ENCODE data around the gene MT3.
"Not testable (repeated sequence)": the region's sequence is repeated elsewhere in the genome, so short reads cannot be mapped to it uniquely, and the experiment has no call there.

MT3 gene

DNA sequence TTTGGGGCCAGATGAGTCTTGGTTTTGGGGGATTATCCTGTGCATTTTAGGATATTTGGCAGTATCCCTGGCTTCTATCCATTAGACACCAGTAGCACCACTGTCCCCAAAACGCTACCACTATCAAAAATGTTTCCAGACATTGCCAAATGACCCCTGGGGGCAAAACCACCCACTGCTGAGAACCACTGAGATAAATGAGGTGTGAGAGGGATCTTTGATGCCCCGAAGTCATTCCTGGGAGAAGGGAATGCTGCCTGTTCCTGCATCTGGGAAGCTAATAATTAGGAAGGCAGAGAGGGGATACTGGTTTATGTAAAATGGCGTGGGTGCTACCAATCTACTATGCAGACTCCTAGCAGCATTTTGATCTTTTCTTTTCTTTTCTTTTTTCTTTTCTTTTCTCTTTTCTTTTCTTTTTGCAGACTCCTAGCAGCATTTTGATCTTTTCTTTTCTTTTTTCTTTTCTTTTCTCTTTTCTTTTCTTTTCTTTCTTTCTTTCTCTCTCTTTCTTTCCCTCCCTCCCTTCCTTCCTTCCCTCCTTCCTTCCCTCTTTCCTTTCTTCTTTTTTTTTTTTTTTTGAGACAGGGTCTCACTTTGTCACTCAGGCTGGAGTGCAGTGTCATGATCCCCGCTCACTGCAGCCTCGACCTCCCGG, 8.8 kb upstream of the MT3 start:
- no peak for DNase-seq

DNA sequence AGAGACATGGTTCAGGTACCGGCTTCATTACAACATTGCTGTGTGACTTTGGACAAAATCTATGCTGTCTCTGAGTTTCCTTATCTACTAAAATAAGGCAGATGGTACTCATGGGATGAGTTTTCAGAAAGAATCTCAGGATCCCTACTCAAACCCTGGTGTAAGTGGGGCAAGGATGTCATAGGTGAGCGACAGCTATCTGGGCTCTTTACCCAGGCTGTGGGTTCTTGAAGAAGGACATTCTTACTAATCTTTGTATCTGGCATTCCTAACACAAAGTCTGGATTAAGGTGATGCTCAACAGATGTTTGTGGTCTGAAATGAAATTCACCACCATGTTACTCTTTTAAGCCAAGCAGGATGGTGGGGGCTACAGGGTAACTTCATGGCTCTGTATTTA, 6.4 kb upstream of the MT3 start:
- not testable (repeated sequence) for DNase-seq

DNA sequence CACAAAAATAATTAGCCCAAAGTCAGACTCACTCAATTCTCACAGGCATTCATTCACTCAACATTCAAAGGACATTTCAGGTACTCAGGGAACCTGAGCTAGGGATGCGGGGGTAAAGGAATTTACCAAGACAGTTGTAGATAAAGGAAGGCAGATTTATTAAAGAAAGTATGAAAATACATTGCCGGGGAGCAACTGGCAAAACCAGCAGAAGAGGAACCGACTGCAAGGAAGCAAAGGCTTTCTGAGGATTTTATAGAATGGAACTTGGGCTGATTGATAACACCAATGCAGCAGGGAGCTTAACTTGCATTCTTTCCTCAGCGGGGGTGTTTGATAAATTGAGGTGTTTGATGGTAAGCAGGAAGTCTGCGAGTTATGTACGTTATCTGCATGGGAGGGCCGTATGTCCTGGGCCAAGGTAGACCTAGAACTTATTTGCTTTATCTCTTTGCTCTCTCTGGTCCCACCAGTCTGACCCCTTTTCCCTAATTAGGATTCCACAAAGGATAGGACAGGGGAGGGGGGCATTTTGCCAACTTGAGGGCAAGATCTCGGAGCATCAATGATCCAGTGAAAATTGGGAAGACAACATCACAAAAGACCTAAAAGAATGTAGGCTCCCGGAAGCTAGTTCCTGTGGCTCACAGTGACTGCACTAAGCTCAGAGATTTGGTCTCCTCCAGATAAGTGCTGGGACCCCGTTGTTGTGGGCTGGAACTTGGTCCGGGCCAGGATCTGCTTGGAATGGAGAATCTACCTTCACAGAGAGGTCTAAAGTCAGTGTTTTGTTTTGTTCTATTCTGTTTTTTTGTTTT, 5.8 kb upstream of the MT3 start:
- DNase-seq, result no peak

DNA sequence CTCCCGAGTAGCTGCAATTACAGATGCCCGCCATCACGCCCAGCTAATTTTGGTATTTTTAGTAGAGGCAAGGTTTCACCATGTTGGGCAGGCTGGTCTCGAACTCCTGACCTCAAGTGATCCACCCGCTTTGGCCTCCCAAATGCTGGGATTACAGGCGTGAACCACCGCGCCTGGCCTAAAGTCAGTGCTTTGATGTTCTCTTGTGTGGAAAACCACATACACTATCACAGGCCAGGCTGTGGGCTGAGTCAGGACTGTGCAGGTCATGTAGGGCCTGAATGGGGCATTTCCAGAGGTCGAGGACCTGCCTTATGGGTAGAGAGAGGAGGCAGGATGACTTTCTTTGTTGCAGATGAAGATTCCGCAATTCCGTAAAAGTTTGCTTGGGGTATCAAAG, 5.1 kb upstream of the MT3 start:
- DNase-seq, result no peak

DNA sequence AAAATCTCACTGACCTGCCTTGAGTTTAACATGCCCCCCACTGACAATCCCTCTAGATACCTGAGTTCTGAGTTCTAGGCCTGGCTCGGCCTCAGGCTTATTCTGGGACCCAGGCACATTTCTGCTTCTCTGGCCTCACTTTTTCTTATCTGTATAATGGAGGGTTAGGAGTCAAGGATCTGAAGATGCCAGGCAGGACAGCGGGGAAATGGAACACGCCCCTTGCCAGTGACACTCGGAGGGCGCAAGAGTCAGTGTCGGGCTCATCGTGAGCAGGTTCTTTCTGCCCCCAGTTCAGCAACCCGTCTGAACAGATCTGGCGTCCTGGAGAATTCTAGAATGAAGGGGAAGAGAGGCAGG, 567 bp upstream of the MT3 start:
- no peak for DNase-seq

DNA sequence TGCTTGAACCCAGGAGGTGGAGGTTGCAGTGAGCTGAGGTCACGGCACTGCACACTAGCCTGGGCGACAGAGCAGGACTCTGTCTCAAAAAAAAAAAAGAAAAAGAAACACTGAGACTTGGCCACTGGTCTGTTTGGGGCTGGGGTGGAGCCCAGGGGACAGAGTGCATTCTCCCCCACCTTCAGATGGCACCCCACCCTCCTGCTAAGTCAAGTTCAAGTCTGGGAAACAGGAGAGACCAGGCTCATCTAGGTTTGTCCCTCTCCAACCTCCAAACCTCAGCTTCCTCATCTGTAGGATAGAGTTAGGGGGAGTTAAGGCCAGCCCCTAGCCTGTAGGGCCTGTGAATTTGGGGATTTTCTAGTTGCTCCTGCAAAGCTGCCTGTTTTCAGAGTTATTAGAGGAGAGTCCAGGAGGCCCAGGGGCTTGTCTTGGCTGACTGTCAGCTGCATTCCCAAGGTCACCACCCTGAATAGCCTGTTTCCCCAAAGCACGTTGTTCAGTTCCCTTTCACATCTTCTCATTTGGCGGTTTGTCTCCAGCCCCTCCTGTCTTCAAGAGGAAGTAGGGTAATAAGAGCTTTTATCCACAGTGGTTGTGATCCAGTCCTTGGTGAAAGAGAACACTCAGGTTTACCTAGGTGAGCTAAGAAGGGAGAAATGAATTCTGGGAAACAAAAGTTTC, 2.2 kb downstream of the MT3 start:
- no peak for DNase-seq

DNA sequence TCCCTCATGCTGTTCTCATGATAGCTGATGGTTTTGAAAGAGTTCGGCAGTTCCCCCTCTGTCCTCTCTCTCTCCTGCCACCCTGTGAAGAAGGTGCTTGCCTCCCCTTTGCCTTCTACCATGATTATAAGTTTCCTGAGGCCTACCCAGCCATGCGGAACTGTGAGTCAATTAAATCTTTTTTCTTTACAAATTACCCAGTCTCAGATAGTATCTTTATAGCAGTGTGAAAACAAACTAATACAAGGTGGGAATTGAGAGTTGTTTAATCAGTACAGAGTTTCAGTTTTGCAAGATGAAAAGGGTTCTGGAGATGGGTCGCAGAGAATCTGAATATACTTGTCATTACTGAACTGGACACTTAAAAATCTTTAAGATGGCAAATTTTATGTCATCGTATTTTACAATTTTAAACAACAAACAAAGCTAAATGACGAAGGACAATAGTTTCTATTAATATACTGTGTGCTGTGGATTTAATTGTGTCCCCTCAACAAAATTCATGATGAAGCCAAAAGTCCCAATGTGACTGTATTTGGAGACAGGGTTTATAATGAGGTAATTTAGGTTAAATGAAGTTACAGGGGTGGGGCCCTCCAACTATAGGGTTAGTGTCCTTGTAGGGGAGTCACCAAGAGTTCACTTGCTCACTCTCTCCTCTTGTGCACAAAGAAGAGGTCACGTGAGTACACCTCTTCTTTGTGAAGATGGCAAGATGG, 4.4 kb downstream of the MT3 start:
- DNase-seq, result no peak

DNA sequence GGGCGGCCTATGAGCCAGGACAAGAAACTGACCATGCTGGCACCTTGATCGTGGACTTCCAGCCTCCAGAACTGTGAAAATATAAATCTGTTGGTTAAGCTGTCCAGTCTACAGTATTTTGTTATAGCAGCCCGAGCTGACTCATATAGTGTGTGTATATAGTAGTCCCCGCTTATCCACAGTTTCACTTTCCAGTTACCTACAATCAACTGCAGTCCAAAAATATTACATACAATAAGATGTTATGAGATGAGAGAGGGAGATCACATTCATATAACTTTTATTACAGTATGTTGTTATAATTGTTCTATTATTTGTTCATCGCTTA, 4.9 kb downstream of the MT3 start:
- DNase-seq, result no peak

DNA sequence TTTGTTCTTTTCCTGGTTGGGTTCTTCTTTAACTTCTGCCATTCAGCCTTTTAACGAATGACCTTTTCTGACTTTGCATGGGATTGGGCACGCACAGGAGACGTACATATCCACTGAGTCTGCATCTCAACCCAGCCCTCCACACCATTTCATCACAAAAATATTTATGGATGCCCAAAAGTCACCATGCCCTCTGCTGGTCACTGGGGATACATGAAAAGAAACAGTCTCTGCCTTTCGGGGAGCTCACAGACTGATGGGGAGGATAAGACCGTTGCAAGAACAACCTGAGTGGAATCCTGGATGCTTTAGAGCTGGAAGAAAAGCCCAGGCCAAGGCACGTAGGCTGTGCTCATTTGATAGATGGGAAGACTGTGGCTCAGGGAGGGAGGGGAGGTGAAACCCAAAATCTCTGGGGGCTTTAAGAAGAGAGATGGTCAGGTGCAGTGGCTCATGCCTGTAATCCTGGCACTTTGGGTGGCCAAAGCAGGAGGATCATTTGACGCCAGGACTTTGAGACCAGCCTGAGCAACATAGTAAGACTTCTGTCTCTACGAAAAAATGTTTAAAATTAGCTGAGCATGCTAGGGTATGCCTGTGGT, 11.2 kb downstream of the MT3 start:
- peak; percentile 41 to 60 for DNase-seq

DNA sequence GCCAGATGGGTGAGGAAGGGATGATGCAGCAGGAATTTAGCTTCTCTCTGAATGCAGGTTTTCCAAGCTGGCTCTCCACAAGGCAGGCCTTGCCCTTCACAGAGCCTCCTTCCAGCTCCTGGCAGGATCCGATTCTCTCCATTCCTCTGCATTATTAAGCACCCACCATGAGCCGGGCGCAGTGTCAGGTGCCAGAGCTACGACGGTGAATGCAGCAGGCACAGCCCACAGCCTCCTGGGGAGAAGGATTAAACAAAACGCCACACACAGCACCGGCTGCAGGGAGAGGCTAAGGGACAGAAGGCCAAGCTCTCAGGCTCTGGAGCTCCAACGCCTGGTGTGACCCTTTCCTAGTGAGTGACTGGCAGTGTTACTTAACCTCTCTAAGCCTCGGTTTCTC, 12.0 kb downstream of the MT3 start:
- DNase-seq, result peak in 1 of 2 experiments; percentile 21

DNA sequence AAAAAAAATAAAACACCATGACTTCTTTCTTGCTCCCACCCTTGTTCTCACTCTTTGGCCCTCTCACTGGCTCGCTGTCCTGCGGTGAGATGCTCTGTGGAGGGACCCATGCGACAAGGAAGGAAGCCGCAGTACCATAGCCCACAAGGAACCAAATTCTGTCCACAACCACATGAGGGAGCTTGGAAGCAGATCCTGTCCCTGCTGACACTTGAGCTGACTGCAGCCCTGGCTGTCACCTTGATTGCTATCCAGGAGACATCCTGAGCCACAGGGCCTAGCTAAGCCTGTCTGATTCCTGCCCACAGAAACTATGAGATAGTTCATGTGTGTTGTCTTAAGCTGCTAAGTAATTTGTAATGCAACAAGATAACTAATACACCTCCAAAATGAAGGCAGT, 14.3 kb downstream of the MT3 start:
- DNase-seq, result no peak

DNA sequence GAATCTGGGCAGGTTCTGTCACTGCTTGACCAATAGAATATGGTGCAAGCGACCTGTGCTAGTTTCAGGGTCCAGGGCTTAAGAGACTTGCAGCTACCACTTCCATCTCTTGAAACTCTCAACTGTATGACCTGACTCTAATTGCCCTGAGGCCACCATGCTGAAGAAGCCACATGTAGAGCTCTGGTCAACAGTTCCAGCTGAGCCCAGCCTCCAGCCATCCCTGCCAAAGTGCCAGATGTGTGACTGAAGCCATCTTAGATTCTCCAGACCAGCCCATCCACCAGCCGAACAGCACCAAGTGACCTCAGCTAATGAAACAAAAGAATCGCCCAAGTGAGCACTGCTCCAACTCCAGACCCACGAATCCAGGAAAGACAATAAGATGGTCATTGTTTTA, 15.6 kb downstream of the MT3 start:
- no peak for DNase-seq

DNA sequence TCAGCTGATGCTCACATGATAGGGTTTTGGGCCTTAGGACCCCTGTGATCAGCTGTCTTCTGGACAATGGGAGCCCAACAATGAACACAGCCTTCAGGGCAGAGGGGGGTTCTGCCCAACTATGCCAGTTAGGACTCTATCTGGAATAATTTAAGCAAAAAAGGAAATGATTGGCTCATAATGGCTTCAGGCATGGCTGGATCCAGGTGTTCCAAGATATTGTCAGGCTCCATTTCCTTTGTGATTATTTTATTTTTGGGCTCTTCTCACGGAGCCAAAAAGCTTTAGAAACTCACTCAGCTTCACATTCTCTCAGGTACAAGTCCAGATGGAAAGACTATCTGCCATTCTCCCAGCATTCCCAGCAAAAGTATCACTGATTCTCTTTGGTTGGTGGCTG, 16.1 kb downstream of the MT3 start:
- no peak for DNase-seq

DNA sequence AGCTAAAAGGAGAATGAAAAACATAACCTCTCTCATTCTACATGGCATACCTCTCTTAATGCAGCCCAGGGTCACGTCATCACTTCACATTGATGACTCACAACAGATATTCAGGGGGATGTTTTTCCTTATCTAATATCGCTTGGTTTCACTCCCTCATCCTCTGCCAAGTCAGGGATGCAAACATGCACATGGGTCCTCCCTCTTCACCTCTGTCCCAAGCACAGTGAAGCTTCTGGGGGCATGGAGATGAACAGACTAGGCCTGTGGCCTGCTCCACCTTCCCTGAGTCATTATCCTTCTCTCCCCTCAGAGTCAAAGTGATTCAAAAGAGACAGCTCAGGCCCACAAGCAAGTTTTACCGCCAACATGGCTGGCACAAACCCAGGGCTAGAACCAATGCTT, 16.7 kb downstream of the MT3 start:
- DNase-seq, result no peak

DNA sequence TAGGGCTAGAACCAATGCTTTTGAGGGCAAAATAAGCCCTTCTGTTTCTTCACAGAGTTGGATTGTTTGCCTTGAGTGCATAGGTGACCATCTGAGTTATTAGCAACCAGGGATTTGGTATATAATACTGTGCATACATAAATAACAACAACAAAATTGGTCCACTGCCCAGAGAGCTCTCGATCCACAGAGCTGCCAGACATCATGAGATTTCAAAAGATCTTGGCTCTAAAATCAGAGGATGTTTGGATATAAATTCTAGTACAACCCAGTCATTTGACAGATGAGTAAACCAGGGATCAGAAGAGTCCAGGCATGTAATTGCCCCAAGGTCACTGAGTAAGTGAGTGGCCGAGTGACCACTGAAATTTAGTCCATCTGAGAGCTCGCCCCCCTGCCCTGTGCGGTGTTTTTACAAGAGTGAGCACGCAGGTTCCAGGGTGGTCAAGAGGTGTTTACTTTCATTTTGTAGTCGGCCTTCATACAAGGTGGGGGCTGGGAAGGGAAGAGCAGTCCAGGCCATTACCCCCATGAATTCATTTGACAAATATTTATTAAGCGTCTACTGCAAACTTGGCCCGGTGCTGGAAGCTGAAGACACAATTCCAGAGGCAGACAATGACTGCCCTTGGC, 17.3 kb downstream of the MT3 start:
- DNase-seq, result no peak

DNA sequence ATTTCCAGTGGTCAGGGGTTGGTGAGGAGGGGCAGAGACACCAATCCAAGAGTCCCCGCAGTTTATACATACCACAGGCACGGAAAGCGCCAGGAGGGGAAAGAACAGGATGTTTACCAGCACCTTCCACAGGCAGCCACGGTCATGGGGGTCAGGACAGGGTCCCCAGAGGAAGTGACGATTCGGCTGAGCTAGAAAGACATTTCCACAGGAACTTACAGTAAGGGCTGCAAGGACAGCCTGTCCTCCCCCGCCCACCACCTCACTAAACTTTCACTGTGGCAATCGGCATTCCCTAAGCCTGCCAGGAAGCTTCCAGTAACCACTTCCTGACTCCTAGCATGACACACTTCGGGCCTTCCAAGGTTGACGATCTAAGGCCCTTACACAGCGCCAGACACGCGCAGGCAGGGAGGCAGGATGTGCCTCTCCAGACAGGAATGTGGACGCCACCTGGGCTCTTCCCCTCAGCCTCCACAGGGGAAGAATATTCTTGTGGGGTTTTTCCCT, 17.8 kb downstream of the MT3 start:
- no peak for DNase-seq

DNA sequence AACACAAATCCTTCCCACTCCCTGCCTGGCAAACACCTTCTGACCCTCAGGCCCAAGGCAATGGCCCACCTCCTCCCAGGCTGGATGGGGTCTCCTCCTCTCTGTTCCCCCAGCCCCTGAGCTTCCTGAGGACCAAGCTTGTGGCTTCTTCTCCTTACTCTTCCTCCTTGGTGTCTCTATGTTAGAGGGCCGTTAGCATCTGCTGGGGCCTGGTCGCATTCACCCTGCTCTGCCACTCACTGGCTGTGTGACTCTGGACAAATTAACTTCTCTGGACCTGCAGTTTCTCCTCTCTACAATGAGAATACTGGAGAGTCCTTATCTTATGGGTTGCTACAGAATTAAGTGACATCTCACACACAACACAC, 18.3 kb downstream of the MT3 start:
- no peak for DNase-seq

DNA sequence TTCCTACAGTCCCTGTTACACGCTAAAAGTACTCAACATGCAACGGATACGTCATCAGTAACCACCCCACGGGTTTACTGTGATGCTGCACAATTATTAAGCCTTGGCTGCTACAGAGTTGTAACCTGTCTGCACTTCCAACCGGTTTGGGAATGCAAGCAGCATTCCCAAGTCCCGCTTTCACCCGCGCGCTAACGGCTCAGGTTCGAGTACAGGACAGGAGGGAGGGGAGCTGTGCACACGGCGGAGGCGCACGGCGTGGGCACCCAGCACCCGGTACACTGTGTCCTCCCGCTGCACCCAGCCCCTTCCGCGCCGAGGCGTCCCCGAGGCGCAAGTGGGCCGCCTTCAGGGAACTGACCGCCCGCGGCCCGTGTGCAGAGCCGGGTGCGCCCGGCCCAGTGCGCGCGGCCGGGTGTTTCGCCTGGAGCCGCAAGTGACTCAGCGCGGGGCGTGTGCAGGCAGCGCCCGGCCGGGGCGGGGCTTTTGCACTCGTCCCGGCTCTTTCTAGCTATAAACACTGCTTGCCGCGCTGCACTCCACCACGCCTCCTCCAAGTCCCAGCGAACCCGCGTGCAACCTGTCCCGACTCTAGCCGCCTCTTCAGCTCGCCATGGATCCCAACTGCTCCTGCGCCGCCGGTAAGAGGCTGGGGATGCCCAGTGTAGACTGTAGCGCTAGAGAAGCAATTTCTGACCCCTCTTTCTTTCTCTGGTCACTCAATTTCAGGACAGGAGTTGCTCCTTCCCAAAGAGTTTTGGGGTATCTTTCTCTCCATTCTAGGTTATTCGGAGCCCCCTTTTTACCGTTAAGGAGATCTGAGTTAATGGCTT, 18.9 kb downstream of the MT3 start, which contains the start of gene MT2A:
Gene MT2A, plus strand, starts transcription at position 542 of the 833 bp plus-strand sequence. Its CDS starts 72 bp downstream, at position 614.
- DNase-seq, result peak; percentile 29 to 78

DNA sequence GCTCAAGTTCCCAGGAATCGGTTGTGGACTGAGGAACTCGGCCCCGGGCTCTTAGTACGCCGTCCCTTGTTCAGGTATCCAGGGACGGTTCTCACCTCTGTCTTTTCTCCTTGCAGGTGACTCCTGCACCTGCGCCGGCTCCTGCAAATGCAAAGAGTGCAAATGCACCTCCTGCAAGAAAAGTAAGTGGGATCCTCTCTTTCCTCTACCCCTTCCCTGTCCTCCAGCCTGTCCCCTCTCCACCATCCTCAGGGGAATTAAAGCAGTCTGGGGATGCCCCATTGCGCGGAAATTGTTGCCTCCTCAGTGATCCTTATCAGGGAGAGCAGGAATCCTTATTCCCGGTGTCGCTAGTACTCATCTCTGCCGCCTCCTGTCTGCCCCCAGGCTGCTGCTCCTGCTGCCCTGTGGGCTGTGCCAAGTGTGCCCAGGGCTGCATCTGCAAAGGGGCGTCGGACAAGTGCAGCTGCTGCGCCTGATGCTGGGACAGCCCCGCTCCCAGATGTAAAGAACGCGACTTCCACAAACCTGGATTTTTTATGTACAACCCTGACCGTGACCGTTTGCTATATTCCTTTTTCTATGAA, 19.6 kb downstream of the MT3 start:
- no peak for DNase-seq

DNA sequence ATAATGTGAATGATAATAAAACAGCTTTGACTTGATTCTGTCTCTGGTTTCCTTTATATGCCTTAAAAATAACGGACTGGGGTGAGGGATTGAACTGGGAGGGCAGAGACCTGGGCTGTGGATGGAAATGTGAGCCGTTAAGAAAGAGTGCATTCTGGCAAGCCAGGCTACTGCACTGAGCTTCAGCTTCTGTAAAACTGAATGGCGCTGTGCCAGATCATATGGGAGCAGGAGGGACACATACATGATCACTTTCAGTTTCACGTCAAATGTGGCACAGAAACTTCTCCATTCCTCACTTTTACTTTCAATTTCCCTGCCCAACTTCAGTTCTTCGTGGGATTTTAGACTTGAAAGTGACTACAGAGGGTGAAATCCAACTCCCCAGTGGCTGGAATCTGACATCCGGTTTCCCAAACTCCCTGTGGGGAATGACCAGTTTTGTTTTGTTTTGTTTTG, 20.2 kb downstream of the MT3 start:
- DNase-seq, result no peak
